ENCODE data around the gene PARD6A. TPM values are rescaled to one million over a fixed set of nuclear protein-coding genes. Genes with fewer than 3 reads are reported as not detected.

The PARD6A gene
- total and polyA plus RNA-seq, 2 donors (not counting 3 experiments of a cell fraction or from before 2014, with no cell fraction given), result 1.3 to 2.9 TPM

- CTCF ChIA-PET, result interaction anchor here (1.0 to 7.7 kb wide), 9 partner anchors 8 to 126 kb away, joined by 3 to 166 read pairs (median 4); partner anchors contain the start of genes ACD and CTCF
Measured at GRCh38 chr16:67648088-67648763, 12.5 kb upstream of the PARD6A start.

GRCh38 chr16:67648764-67649407, 11.9 kb upstream of the PARD6A start:
- no peak overlapping the region for H2AFZ ChIP-seq (ENCODE audit: low read depth, low read length)
- no peaks in the 10 kb centered on the region for H4K20me1 ChIP-seq (replicated peaks; ENCODE audit: control insufficient read depth, extremely low read depth, insufficient read depth, low read length)
- ChIA-PET POLR2A (no interaction called here), CTCF (interaction anchor here (0.7 to 7.7 kb wide), 7 partner anchors 9 to 127 kb away, joined by 3 to 141 read pairs (median 4); partner anchors contain the start of gene ACD)
- no peaks in the 10 kb centered on the region for H3K9me1 ChIP-seq (replicated peaks; ENCODE audit: control insufficient read depth, extremely low read depth, insufficient read depth, low read length)
- H3K27ac ChIP-seq (ENCODE audit: insufficient read depth, low read depth, low read length), result no peak overlapping the region
- no peak overlapping the region for H3K4me3 ChIP-seq (replicated peaks in 1 of 3; ENCODE audit: insufficient read depth in 1 of 3, low read depth in 1 of 3, low read length in 3 of 3)
- H3K4me1 ChIP-seq (ENCODE audit: control insufficient read depth, extremely low read depth, insufficient read depth, low read length), result peaks cover 5% of the 10 kb centered on the region
- FAIRE-seq (no peak), DNase-seq (ENCODE audit: low read depth, low spot score) (no peak)
- peaks cover 36 to 43% of the 10 kb centered on the region in 2 experiments for H3K27me3 ChIP-seq (ENCODE audit: control insufficient read depth in 2 of 2, insufficient read depth in 2 of 2, low read length in 2 of 2)
- no peaks in the 10 kb centered on the region for H3K79me2 ChIP-seq (ENCODE audit: control insufficient read depth, insufficient read depth, low read length)
- H3K36me3 ChIP-seq (ENCODE audit: control insufficient read depth in 2 of 2, extremely low read depth in 1 of 2, insufficient read depth in 2 of 2, low read length in 2 of 2), result no peaks in the 10 kb centered on the region
- no peaks in the 10 kb centered on the region for H3K9me3 ChIP-seq (replicated peaks; ENCODE audit: control insufficient read depth, insufficient read depth, low read length)
- no TSS peak for BruUV-seq (replicated peaks)
- TF ChIP-seq EZH2 (IDR thresholded peaks at IDR 0.05; ENCODE audit: borderline replicate concordance, low read depth, low read length, severe bottlenecking) (peak; percentile 29), MAX (IDR thresholded peaks at IDR 0.05; ENCODE audit: insufficient read depth, insufficient read length) (no peak), POLR2A (IDR thresholded peaks at IDR 0.05; ENCODE audit: low read depth, low read length) (no peak), MYC (IDR thresholded peaks at IDR 0.05; ENCODE audit: low read depth, low read length) (no peak), GATA2 (IDR thresholded peaks at IDR 0.05; ENCODE audit: insufficient read depth, insufficient read length, low read depth, low read length) (no peak)
- no peak overlapping the region for H3K9ac ChIP-seq (replicated peaks; ENCODE audit: extremely low read depth, insufficient read depth, low read length)
- dilution Hi-C loops (cut with MboI; ENCODE audit: extremely low pct_ligation_motif_present, low sequenced_read_pairs) (no loop called here), intact Hi-C loops (cut with micrococcal nuclease) (no loop called here)
- H3K4me2 ChIP-seq (ENCODE audit: insufficient read depth, low read length), result no peak overlapping the region

More at GRCh38 chr16:67648088-67648763, 12.5 kb upstream of the PARD6A start:
- Histone ChIP-seq H3K4me3 (replicated peaks in 1 of 3; ENCODE audit: insufficient read depth in 1 of 3, low read depth in 1 of 3, low read length in 3 of 3) (no peak overlapping the region), H3K36me3 (ENCODE audit: control insufficient read depth in 2 of 2, extremely low read depth in 1 of 2, insufficient read depth in 2 of 2, low read length in 2 of 2) (no peaks in the 10 kb centered on the region), H3K9ac (replicated peaks; ENCODE audit: extremely low read depth, insufficient read depth, low read length) (no peak overlapping the region), H3K27me3 (ENCODE audit: control insufficient read depth in 2 of 2, insufficient read depth in 2 of 2, low read length in 2 of 2) (peaks cover 36 to 38% of the 10 kb centered on the region in 2 experiments), H3K4me1 (ENCODE audit: control insufficient read depth, extremely low read depth, insufficient read depth, low read length) (peaks cover 2% of the 10 kb centered on the region), H3K4me2 (ENCODE audit: insufficient read depth, low read length) (no peak overlapping the region), H3K79me2 (ENCODE audit: control insufficient read depth, insufficient read depth, low read length) (no peaks in the 10 kb centered on the region), H3K27ac (ENCODE audit: insufficient read depth, low read depth, low read length) (no peak overlapping the region), H3K9me1 (replicated peaks; ENCODE audit: control insufficient read depth, extremely low read depth, insufficient read depth, low read length) (no peaks in the 10 kb centered on the region), H4K20me1 (replicated peaks; ENCODE audit: control insufficient read depth, extremely low read depth, insufficient read depth, low read length) (no peaks in the 10 kb centered on the region), H3K9me3 (replicated peaks; ENCODE audit: control insufficient read depth, insufficient read depth, low read length) (no peaks in the 10 kb centered on the region), H2AFZ (ENCODE audit: low read depth, low read length) (no peak overlapping the region)
- DNase-seq (ENCODE audit: low read depth, low spot score), result no peak
- no peak for TF ChIP-seq MYC (IDR thresholded peaks at IDR 0.05; ENCODE audit: low read depth, low read length)
- no peak for TF ChIP-seq JUN (IDR thresholded peaks at IDR 0.05; ENCODE audit: borderline replicate concordance, insufficient read depth, insufficient read length, low read depth)
- no peak for TF ChIP-seq POLR2AphosphoS5 (IDR thresholded peaks at IDR 0.05; ENCODE audit: insufficient read depth, low read depth, low read length)
- peak; percentile 86 for TF ChIP-seq EZH2 (IDR thresholded peaks at IDR 0.05; ENCODE audit: borderline replicate concordance, low read depth, low read length, severe bottlenecking)
- no peak for TF ChIP-seq FOS (IDR thresholded peaks at IDR 0.05; ENCODE audit: borderline replicate concordance, insufficient read depth, low read length)
- intact Hi-C loops (cut with micrococcal nuclease) (no loop called here), dilution Hi-C loops (cut with MboI; ENCODE audit: extremely low pct_ligation_motif_present, low sequenced_read_pairs) (no loop called here)
- no peak for FAIRE-seq
- POLR2A ChIA-PET, result no interaction called here
- no TSS peak for BruUV-seq (replicated peaks)
